ENCODE data around the gene ACSL3.
A peak's percentile ranks its signal among the peaks of the same experiment; 100 is the strongest.

The ACSL3 gene

GRCh38 chr2:222860740-222861410, at the start of gene ACSL3:
TSS of gene ACSL3 (plus strand) at chr2:222861036. CDS start at chr2:222908773, 47,737 bp downstream.
- TF ChIP-seq CREB5 (CRISPR knock-in tag; IDR thresholded peaks at IDR 0.05; ENCODE audit: low read depth) (no peak), TSHZ2 (CRISPR knock-in tag; IDR thresholded peaks at IDR 0.05) (no peak), SNAI2 (CRISPR knock-in tag; IDR thresholded peaks at IDR 0.05) (no peak), ZC3H10 (CRISPR knock-in tag; IDR thresholded peaks at IDR 0.05) (no peak), ISL1 (CRISPR knock-in tag; IDR thresholded peaks at IDR 0.05) (no peak), ZFP30 (CRISPR knock-in tag; IDR thresholded peaks at IDR 0.05) (no peak), GLIS3 (CRISPR knock-in tag; IDR thresholded peaks at IDR 0.05) (no peak), CSDC2 (CRISPR knock-in tag; IDR thresholded peaks at IDR 0.05) (no peak), BACH2 (CRISPR knock-in tag; IDR thresholded peaks at IDR 0.05; ENCODE audit: borderline replicate concordance) (no peak), PATZ1 (CRISPR knock-in tag; IDR thresholded peaks at IDR 0.05; ENCODE audit: borderline replicate concordance) (no peak), PPARA (CRISPR knock-in tag; IDR thresholded peaks at IDR 0.05; ENCODE audit: borderline replicate concordance) (no peak), RARB (CRISPR knock-in tag; IDR thresholded peaks at IDR 0.05) (no peak)
- ATAC-seq, result peak; percentile 97

GRCh38 chr2:222811828-222812227, 49.0 kb upstream of the ACSL3 start:
- TF ChIP-seq ESRRG (CRISPR knock-in tag; IDR thresholded peaks at IDR 0.05), result no peak
- no peak for TF ChIP-seq ISL1 (CRISPR knock-in tag; IDR thresholded peaks at IDR 0.05)
- no peak for TF ChIP-seq ZC3H10 (CRISPR knock-in tag; IDR thresholded peaks at IDR 0.05)
- no peak for TF ChIP-seq ARNTL (CRISPR knock-in tag; IDR thresholded peaks at IDR 0.05; ENCODE audit: borderline replicate concordance, low read depth)
- no peak for TF ChIP-seq TCF4 (CRISPR knock-in tag; IDR thresholded peaks at IDR 0.05; ENCODE audit: borderline replicate concordance)
- no peak for TF ChIP-seq CSDC2 (CRISPR knock-in tag; IDR thresholded peaks at IDR 0.05)
- TF ChIP-seq CREB5 (CRISPR knock-in tag; IDR thresholded peaks at IDR 0.05; ENCODE audit: low read depth), result no peak
- TF ChIP-seq ZNF70 (CRISPR knock-in tag; IDR thresholded peaks at IDR 0.05), result no peak
- TF ChIP-seq GLIS3 (CRISPR knock-in tag; IDR thresholded peaks at IDR 0.05), result no peak
- no peak for TF ChIP-seq SNAI2 (CRISPR knock-in tag; IDR thresholded peaks at IDR 0.05)
- no peak for TF ChIP-seq BACH2 (CRISPR knock-in tag; IDR thresholded peaks at IDR 0.05; ENCODE audit: borderline replicate concordance)
- no peak for TF ChIP-seq PPARA (CRISPR knock-in tag; IDR thresholded peaks at IDR 0.05; ENCODE audit: borderline replicate concordance)
- TF ChIP-seq POU6F1 (CRISPR knock-in tag; IDR thresholded peaks at IDR 0.05; ENCODE audit: borderline replicate concordance, low read depth), result no peak
- TF ChIP-seq RARB (CRISPR knock-in tag; IDR thresholded peaks at IDR 0.05), result no peak
- no peak for TF ChIP-seq ZNF565 (CRISPR knock-in tag; conservative IDR thresholded peaks at IDR 0.05; ENCODE audit: low read depth)
- no peak for TF ChIP-seq CSRNP3 (CRISPR knock-in tag; IDR thresholded peaks at IDR 0.05)
- TF ChIP-seq PATZ1 (CRISPR knock-in tag; IDR thresholded peaks at IDR 0.05; ENCODE audit: borderline replicate concordance), result no peak
- no peak for TF ChIP-seq TSHZ2 (CRISPR knock-in tag; IDR thresholded peaks at IDR 0.05)
- TF ChIP-seq TOX (CRISPR knock-in tag; IDR thresholded peaks at IDR 0.05; ENCODE audit: borderline replicate concordance), result no peak
- ATAC-seq, result no peak

Measured in SK-N-SH treated with all-trans-retinoic acid at 6 μM for 48 hours (cell line).